ENCODE measurements around the gene MBOAT7. TPM values are rescaled to one million over a fixed set of nuclear protein-coding genes. Genes with fewer than 3 reads are reported as not detected.
"Not testable (repeated sequence)": the region's sequence is repeated elsewhere in the genome, so short reads cannot be mapped to it uniquely, and the experiment has no call there.

The MBOAT7 gene
- total RNA-seq, 4 donors from 2014 or later = 85.8 to 370 (median 245) TPM

- Histone ChIP-seq H3K4me1 (peaks cover 0 to 31% (median 14%) of the 10 kb centered on the region in 4 donors), H3K4me3 (peak overlapping the region; percentile 77 to 93 (median 88)), H3K36me3 (peaks cover 0 to 14% (median 0%) of the 10 kb centered on the region in 3 donors), H3K9me3 (no peaks in the 10 kb centered on the region), H3K27ac (peak overlapping the region; percentile 98 to 100 (median 99)), H3K27me3 (no peaks in the 10 kb centered on the region)
- peak in 1 of 3 donors; percentile 71 for DNase-seq
- TF ChIP-seq, protein P1, sequence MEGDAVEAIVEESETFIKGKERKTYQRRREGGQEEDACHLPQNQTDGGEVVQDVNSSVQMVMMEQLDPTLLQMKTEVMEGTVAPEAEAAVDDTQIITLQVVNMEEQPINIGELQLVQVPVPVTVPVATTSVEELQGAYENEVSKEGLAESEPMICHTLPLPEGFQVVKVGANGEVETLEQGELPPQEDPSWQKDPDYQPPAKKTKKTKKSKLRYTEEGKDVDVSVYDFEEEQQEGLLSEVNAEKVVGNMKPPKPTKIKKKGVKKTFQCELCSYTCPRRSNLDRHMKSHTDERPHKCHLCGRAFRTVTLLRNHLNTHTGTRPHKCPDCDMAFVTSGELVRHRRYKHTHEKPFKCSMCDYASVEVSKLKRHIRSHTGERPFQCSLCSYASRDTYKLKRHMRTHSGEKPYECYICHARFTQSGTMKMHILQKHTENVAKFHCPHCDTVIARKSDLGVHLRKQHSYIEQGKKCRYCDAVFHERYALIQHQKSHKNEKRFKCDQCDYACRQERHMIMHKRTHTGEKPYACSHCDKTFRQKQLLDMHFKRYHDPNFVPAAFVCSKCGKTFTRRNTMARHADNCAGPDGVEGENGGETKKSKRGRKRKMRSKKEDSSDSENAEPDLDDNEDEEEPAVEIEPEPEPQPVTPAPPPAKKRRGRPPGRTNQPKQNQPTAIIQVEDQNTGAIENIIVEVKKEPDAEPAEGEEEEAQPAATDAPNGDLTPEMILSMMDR (IDR thresholded peaks at IDR 0.05) = no peak
- TF ChIP-seq POLR2A (IDR thresholded peaks at IDR 0.05) = no peak
Observed at GRCh38 chr19:54188215-54188871, 1.0 kb downstream of the MBOAT7 start.

DNA sequence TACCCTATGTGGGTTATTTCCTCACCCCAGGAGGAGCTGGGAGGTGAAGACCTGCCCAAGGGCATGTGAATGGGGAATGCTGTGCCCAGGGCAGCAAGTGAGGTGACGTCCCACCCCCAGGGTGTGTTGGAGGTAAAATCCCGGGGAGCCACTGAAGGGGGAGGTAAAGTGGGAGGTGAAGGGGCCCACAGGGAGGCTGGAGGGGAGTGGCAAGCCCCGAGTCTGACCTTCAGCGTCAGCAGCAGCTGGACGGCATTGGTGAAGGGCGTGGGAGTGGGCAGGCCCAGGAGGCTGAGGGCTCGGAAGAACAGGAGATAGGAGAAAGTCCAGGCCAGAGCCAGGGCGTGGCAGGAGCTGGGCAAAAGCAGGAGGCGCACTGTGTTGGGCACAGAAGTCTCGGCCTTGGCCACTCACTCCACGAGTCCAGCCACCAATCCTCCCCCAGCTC, 2.4 kb downstream of the MBOAT7 start:
- Histone ChIP-seq H3K27ac (peak overlapping the region in 3 of 4 donors; percentile 99 to 100 (median 99)), H3K36me3 (peaks cover 0 to 20% (median 0%) of the 10 kb centered on the region in 3 donors), H3K4me3 (peak overlapping the region in 2 of 4 donors; percentile 28 to 87), H3K27me3 (no peaks in the 10 kb centered on the region), H3K4me1 (peaks cover 0 to 19% (median 10%) of the 10 kb centered on the region in 4 donors), H3K9me3 (no peaks in the 10 kb centered on the region)
- TF ChIP-seq POLR2A (IDR thresholded peaks at IDR 0.05) = peak; percentile 89 to 98
- TF ChIP-seq, protein P1 (IDR thresholded peaks at IDR 0.05) = no peak
- DNase-seq = peak in 2 of 3 donors; percentile 92 to 94

DNA sequence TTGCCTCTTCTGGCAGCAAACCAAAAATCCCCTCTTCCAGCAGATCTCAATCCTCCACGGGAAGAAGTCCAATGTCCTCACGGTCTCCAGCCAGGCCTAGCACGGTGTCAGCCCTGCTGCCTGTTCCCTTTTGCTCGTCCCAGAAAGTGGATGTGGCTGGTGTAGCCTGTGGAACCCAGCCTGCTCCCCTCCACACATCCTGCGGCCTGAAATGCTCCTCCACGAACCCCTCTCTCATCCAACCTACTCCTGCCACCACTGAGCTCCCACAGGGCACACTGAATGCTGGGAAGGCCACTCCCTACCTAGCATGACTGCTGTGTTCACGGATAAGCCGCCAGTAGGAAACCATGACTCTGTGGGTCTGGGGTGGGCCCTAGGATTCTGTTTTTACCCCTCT, 3.0 kb downstream of the MBOAT7 start:
- DNase-seq = no peak
- TF ChIP-seq, protein P1 (IDR thresholded peaks at IDR 0.05) = no peak
- TF ChIP-seq POLR2A (IDR thresholded peaks at IDR 0.05) = no peak
- no peaks in the 10 kb centered on the region for H3K27me3 ChIP-seq
- peaks cover 0 to 20% (median 0%) of the 10 kb centered on the region in 3 donors for H3K36me3 ChIP-seq
- peaks cover 0 to 16% (median 4%) of the 10 kb centered on the region in 4 donors for H3K4me1 ChIP-seq
- H3K4me3 ChIP-seq = peak overlapping the region in 1 of 4 donors; percentile 87
- no peaks in the 10 kb centered on the region for H3K9me3 ChIP-seq
- H3K27ac ChIP-seq = peak overlapping the region in 3 of 4 donors; percentile 99 to 100 (median 99)

DNA sequence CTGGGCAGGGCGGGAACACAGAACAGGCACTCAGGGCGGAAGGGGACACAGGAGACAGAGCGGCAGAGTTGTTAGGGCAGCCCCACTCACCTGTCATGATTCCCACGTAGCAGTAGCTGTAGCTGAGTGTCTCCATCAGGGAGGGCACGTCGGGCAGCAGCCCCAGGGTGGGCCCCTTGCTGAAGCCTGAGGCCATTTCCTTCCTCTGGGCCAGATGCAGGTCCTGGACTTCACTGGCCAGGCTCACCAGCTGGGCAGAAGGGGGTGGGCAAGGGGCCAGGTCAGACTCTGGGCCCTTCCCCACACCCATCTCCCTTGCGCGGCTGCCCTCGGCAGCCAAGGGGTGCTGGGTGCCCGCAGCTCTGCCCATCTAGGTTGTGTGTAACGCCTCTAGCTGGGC, 5.9 kb downstream of the MBOAT7 start:
- H3K4me1 ChIP-seq = peaks cover 0 to 10% (median 2%) of the 10 kb centered on the region in 4 donors
- no peak for TF ChIP-seq POLR2A (IDR thresholded peaks at IDR 0.05)
- TF ChIP-seq, protein P1 (IDR thresholded peaks at IDR 0.05) = no peak
- no peak overlapping the region for H3K4me3 ChIP-seq
- no peak overlapping the region for H3K27ac ChIP-seq
- no peaks in the 10 kb centered on the region for H3K27me3 ChIP-seq
- H3K36me3 ChIP-seq = peaks cover 0 to 36% (median 0%) of the 10 kb centered on the region in 3 donors
- no peaks in the 10 kb centered on the region for H3K9me3 ChIP-seq
- no peak for DNase-seq

- not testable (repeated sequence) for H3K27me3 ChIP-seq, H3K9me3 ChIP-seq, H3K27ac ChIP-seq, H3K4me1 ChIP-seq, H3K4me3 ChIP-seq, DNase-seq
- peaks cover 0 to 49% (median 0%) of the 10 kb centered on the region in 3 donors for H3K36me3 ChIP-seq
Observed at GRCh38 chr19:54181894-54182293, 7.5 kb downstream of the MBOAT7 start.

DNA sequence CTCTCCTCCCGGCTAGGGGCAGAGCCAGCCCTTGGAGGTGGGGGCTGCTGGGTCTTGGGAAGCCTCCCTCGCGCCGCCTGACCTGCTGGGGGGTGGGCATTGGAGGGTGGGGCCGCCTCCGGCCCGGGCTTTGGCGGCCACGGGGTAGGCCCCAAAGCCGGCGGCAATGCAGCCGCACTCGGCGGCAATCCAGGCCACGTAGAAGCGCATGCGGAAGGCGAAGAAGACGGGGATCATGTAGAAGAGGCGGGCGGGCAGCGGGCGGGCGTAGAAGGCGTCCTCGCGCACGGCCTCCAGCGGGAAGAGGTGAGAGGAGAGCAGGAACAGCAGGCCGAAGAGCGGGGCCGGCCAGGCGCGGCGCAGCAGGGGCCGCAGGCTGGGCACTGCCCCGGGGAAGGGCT, 8.7 kb downstream of the MBOAT7 start:
- TF ChIP-seq, protein P1 (IDR thresholded peaks at IDR 0.05) = no peak
- no peak for TF ChIP-seq POLR2A (IDR thresholded peaks at IDR 0.05)
- no peaks in the 10 kb centered on the region for H3K27me3 ChIP-seq
- no peak overlapping the region for H3K4me3 ChIP-seq
- no peaks in the 10 kb centered on the region for H3K9me3 ChIP-seq
- H3K4me1 ChIP-seq = no peaks in the 10 kb centered on the region
- H3K36me3 ChIP-seq = peaks cover 0 to 60% (median 0%) of the 10 kb centered on the region in 3 donors
- no peak for DNase-seq
- H3K27ac ChIP-seq = no peak overlapping the region

Measured in Peyer's patch (tissue), 4 donors.